GM19035 (cell line): ENCODE measurements around the gene RRP9.
"Not testable (repeated sequence)": the region's sequence is repeated elsewhere in the genome, so short reads cannot be mapped to it uniquely, and the experiment has no call there.

Experiments
- ATAC-seq: cut with Tn5 transposase; IDR thresholded peaks from one replicate; pipeline ENCODE4 v1.9.1; 2021; ENCODE audit not compliant: unreplicated experiment

Gene RRP9

DNA sequence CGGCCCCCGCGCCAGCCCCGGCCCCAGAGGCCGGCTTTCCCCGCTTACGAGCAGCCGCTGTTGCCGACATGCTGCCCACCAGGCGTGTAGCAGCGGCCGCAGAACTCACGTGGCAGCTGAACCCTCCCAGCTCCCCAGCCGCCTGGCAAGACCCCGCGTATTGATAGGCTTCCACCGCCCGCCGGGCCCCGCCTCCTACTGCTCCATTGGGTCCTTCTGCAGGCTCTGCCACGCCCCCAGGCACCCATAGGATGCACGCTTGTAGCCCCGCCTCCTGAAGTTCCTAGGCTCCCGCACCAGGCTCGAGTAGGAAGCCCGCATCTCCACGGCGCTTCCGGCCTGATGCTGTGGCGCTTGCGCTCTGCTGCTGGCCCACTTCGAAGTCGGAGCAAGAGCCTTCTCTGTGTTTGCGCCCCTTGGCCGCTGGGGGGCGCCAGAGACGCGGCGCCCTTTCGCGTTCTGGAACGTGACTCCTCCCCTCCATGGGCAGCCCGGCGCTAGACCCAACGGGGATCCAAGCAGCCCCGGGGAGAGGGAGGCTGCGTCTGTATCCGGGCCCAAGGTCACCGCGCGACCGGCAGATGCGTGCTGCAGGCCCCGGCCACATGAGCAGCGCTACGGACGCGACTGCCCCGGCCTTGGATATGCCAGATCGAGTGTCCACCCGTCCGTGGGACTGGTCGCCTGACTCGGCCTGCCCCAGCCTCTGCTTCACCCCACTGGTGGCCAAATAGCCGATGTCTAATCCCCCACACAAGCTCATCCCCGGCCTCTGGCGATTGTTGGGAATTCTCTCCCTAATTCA lies at the start of gene RRP9, which contains the start of gene PARP3:
RRP9 (minus strand) TSS at position 107 of the 805 bp plus-strand sequence; CDS start at position 70, 37 bp downstream.
PARP3 (plus strand) TSS at position 566 of the 805 bp plus-strand sequence. CDS start 993 bp downstream, outside the sequence.
- ATAC-seq, result peak; percentile 88

GRCh38 chr3:51990501-51990971 lies 48.8 kb upstream of the RRP9 start:
- ATAC-seq, result not testable (repeated sequence)

DNA sequence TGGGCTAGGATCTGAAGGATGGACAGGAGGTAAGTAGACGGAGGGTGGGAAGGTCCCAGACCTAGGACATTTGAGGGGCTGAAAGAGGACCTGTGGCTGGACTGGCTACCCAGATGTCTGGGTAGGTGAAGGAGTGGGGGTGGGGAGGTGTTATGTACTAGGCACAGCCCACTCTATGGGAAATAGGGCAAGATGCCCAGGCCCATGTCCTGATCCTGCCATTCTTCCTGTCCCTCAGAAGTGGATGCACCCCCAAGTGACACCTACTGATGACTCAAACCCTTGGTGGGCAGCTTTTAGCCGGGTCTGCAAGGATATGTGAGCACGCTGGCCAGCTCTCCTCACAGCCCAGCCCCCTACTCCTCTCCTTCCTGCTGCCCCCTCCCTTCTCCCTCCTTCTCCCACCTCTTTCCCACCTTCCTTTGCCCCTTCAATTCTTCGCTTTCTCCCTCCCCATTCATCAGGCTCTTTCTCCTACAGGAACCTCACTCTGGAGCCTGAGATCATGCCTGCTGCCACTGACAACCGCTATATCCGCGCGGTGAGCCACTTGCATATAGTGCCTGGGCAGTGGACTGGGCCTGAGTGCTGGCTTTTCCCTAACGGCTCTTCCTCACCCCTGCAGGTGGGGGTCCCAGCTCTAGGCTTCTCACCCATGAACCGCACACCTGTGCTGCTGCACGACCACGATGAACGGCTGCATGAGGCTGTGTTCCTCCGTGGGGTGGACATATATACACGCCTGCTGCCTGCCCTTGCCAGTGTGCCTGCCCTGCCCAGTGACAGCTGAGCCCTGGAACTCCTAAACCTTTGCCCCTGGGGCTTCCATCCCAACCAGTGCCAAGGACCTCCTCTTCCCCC lies 46.8 kb upstream of the RRP9 start:
- no peak for ATAC-seq

DNA sequence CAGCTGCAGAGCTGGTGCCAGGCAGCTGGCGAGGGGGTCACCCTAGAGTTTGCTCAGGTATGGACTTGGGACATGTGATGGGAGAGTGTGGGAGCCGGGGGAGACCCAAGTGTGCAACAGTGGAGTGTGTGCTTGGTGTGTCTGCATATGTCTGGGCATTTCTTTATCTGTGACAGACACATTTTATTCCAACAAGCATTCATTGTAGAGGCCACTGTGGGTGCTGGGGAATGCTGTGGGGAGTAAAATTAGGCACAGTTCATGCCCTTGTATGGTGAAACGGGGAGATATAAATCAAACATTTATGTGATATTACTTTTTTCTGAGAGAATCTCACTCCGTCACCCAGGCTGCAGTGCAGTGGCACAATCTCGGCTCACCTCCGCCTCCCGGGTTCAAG lies 45.9 kb upstream of the RRP9 start:
- no peak for ATAC-seq

GRCh38 chr3:51986010-51986947 lies 44.6 kb upstream of the RRP9 start:
- no peak for ATAC-seq

DNA sequence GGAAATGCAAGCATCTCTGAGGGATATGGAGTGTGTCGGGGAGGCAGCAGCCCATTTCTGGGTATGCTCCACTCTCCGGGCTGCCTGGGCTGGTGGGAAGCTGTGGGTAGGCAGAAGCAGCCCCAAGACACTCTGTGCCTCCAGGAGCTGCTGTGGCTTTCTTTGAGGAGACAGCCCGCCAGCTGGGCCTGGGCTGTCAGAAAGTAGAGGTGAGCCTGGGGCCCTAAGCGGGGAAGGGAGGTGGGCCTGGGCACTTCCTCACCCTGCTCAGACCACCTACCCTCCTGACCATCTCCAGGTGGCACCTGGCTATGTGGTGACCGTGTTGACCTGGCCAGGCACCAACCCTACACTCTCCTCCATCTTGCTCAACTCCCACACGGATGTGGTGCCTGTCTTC lies 43.4 kb upstream of the RRP9 start:
- ATAC-seq, result no peak

DNA sequence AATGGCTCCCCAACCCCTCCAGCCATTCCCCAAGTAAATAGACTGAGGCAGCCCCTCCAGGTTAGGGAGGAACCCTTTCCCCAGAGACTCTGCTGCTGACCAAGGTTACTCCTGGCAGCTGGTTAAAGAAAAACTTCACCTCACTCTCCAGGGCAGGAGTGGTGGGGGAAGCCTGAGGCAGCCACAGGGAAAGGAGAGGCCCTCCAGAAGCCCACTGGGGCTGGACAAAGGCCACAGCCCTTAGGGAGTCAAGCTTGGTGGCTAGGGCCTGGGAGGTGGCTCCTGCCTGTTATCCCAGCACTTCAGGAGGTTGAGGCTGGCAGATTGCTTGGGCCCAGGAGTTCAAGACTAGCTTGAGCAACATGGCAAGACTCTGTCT lies 42.6 kb upstream of the RRP9 start:
- no peak for ATAC-seq

- ATAC-seq, result no peak
Observed at GRCh38 chr3:51983578-51984268, 42.0 kb upstream of the RRP9 start.

DNA sequence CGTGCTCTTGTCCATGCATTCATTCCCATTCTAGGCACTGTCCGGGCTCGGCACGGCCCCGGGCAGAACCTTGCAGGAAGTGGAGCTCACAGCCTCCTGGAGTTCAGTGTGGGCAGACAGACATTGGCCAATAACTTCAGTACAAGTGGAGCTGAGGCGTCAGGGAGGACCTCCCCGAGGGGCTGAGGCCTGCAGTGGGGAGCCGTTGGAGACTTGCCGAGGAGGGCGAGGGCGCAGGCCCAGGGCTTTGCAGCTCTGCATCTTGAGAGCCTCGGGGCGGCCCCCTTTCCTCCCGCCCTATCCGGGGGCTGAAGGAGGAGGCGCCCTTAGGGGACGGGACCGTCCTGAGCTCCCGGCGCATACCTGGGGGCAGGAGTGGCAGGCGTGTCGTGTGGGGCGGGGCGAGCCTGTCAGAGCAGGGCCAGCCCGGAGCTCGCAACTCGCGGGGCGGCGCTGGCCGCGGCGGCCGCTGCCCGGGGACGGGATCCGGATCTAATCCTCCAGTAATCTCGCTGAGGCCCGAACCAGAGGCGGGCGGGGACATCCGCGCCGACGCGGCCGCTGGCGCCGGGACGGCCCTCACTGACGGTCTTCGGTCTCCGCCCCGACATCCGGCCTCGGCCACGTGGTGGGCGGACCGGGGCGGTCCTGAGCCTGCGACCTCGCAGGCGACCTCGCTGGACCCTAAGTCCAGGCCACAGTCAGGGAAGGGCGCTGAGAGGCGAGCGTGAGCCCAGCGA lies 41.3 kb upstream of the RRP9 start, which contains the start of gene ACY1:
ACY1 (plus strand) TSS at position 698 of the 740 bp plus-strand sequence. CDS start 530 bp downstream, outside the sequence.
- ATAC-seq, result peak; percentile 81

DNA sequence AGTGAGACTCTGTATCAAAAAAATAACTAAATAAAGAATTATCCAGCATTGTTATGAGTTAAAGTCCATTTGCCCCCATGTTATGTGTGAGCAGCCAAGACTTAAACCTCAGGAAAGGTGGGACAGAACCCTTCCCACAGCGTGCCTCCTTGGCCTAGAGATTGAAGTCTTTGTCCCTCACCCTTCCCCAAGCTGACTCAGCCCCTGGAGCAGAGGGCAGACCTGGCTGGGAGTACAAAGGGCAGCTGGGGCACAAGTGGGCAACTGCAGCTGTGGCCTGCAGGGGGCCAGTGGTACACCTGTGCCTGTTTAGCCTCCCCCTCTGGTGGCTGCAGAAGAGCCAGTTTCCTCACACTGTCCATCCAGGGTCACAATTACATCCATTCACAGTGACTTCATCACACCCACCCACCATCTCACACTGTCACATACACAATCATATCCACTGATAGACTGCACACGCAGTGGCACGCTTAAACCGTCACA lies 40.7 kb upstream of the RRP9 start:
- peak; percentile 37 for ATAC-seq

- no peak for ATAC-seq
Observed at GRCh38 chr3:51980253-51980652, 38.5 kb upstream of the RRP9 start.

DNA sequence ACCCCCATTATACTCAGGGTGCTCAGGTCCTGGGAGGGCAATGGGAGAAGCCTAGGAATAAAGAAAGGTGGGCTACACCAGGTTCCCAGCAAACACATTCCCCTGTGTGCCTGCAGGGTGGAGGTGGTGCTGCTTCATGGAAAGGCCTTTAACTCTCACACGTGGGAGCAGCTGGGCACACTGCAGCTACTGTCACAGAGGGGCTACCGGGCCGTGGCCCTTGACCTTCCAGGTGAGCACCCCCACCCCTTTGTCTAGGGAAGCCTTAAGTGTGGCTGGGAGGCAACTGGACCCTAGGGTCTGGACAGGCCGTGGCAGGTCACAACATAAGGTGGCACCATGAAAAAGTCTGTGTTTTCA lies 36.4 kb upstream of the RRP9 start:
- ATAC-seq, result no peak

- ATAC-seq, result no peak
Observed at GRCh38 chr3:51977446-51978142, 35.9 kb upstream of the RRP9 start.

DNA sequence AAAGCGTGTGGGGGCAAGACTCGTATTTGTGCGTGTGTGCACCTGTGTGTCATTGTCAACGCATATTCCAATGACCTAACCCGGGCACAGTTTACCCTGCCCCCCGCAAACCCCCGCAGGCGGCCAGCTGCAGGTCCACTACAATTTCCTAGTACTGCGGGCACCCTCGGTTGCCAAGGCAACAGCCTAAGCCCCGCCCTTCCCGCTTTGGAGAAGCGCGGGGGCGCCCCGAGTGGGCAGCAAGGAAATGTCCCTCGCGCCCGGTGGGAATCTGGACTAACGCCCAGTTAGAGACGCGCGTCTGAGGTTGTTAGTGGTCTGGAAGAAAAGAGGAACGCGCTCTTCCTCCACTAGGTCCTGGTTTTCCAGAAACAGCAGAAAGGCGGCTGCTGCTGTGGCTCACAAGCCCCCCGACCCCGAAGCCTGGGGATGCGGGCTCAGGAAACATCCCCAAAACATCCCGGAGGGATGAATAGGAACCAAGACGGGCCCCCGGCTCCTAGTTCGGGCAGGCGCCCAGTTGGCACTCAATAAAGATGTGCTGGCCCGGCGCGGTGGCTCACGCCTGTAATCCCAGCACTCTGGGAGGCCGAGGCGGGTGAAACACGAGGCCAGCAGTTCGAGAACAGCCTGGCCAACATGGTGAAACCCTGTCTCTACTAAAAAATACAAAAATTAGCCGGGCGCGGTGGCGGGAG lies 34.3 kb upstream of the RRP9 start:
- ATAC-seq, result no peak

- ATAC-seq, result peak; percentile 74
Observed at GRCh38 chr3:51974963-51975851, 33.5 kb upstream of the RRP9 start, which contains the start of gene ABHD14A. Gene ABHD14A, plus strand, starts transcription at chr3:51975064. Its CDS starts 72 bp downstream, at chr3:51975136.

- ATAC-seq, result peak; percentile 16
Observed at GRCh38 chr3:51974277-51974962, 32.7 kb upstream of the RRP9 start.
